ENCODE results near the gene IRF2BPL.
"Not testable (repeated sequence)": the region's sequence is repeated elsewhere in the genome, so short reads cannot be mapped to it uniquely, and the experiment has no call there.

The IRF2BPL gene

GRCh38 chr14:77033622-77034589, 5.4 kb upstream of the IRF2BPL start:
- peak; percentile 77 for DNase-seq

- peak; percentile 97 for DNase-seq
Measured at GRCh38 chr14:77032844-77033621, 4.5 kb upstream of the IRF2BPL start.

GRCh38 chr14:77032491-77032843, 4.0 kb upstream of the IRF2BPL start:
- DNase-seq: no peak

GRCh38 chr14:77031759-77032490, 3.4 kb upstream of the IRF2BPL start:
- DNase-seq: no peak

- DNase-seq: peak; percentile 38
Measured at GRCh38 chr14:77027538-77028383, 747 bp downstream of the IRF2BPL start.

- peak; percentile 38 for DNase-seq
Measured at GRCh38 chr14:77026930-77027537, 1.5 kb downstream of the IRF2BPL start.

- peak; percentile 19 for DNase-seq
Measured at GRCh38 chr14:77026166-77026929, 2.2 kb downstream of the IRF2BPL start.

GRCh38 chr14:77025744-77026165, 2.8 kb downstream of the IRF2BPL start:
- DNase-seq: no peak

GRCh38 chr14:77024171-77024691, 4.3 kb downstream of the IRF2BPL start:
- DNase-seq: peak; percentile 49

GRCh38 chr14:77023001-77023996, 5.2 kb downstream of the IRF2BPL start:
- peak; percentile 35 for DNase-seq

GRCh38 chr14:77022236-77022852, 6.2 kb downstream of the IRF2BPL start:
- DNase-seq: peak; percentile 52

GRCh38 chr14:77021424-77021823, 7.1 kb downstream of the IRF2BPL start:
- DNase-seq: not testable (repeated sequence)

GRCh38 chr14:77018785-77019184, 9.7 kb downstream of the IRF2BPL start:
- no peak for DNase-seq

- no peak for DNase-seq
Measured at GRCh38 chr14:77017666-77018065, 10.8 kb downstream of the IRF2BPL start.

- DNase-seq: no peak
Measured at GRCh38 chr14:77014734-77015133, 13.8 kb downstream of the IRF2BPL start.

GRCh38 chr14:77014004-77014604, 14.4 kb downstream of the IRF2BPL start:
- no peak for DNase-seq

- no peak for DNase-seq
Measured at GRCh38 chr14:77012193-77012765, 16.2 kb downstream of the IRF2BPL start.

GRCh38 chr14:77011245-77011644, 17.3 kb downstream of the IRF2BPL start:
- peak; percentile 25 for DNase-seq

Data from NCI-H1105 (cell line).